Activated T-cell treated with anti-CD3 and anti-CD28 coated beads, Interleukin-2, amount 50 U/mL, for 48 hours (primary cell): ENCODE results near the gene ICAM2.
"Not testable (repeated sequence)": the region's sequence is repeated elsewhere in the genome, so short reads cannot be mapped to it uniquely, and the experiment has no call there.

ENCODE experiments used
- DNase-seq, 2 experiments: peaks; one replicate each; pipeline ENCODE4 v3.0.0-alpha.2; 2020

The ICAM2 gene

DNA sequence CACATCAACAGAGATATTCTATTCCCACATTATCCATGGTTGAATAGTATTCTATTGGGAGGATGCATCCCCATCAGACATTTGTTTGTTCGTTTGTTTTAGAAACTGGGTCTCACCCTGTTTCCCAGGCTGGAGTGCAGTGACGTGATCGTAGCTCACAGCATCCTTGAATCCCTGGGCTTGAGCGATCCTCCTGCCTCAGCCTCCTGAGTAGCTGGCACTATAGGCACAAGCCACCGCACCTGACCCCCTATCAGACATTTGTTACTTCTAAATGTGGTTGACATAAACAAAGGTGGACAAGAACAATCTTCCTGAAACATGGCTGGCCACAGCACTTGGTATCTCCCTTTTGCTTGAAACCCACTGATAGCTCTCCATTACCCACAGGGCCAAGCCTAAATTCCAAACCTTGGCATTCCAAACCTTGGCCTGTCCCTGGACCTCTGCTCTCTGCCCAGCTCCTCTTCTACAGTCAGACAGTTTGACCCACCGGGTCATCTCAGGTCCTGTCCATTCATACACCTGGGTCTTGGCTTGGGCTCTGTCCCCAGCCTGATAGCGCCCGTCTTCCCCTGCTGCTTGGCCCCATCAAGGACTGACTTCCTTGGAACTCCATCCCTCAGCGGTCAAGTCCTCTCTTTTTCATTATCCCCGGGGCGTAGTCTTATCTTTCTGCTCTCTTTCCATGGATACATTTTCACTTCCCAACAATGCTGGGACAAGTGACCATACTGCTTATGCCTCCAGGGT lies 23.8 kb downstream of the ICAM2 start:
- no peak for DNase-seq

DNA sequence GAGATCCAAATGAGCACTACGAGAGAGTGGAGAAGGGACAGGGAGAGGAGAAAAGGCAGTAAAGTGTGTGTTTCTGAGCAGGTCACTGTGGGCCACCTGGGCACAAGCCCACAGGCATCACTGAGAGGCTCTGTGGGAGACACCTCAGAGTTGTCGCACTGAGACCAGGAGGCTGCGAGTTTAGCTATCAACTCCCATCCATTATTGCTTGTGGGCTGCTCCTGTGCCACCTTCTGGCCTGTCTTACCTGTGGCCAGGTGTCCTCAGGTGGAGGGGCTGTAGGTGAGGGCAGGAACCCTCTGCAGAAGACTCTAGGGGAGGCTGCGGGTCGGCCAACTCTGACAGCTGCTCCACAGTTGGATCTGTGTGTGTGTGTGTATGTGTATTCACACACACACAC lies 24.8 kb downstream of the ICAM2 start:
- no peak for DNase-seq

DNA sequence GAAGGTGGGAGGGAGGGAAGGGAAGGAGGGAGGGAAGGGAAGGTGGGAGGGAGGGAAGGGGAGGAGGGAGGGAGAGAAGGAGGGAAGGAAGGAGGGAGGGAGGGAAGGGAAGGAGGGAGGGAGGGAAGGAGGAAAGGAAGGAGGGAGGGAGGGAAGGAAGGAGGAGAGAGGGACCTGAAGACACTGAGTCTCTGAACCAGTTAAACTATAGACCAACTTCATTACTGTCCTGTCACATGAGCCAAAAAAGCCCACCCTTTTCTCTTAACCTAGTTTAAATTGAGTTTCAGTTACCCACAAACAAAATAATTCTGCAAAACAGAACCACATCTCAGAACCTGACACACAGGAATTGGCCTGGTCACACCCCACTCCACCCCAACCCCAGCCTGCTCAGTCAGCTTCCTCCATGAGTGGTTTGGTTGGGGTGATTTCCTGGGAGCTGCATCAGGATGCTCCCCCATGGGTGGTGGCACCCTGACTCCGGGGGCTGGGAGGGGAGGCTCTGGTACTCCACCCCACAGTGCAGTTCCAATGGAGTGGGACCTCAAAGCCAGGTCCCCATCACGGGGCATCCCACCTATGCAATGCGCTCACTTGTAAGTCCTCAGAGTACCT lies 27.0 kb downstream of the ICAM2 start:
- DNase-seq, result no peak

DNA sequence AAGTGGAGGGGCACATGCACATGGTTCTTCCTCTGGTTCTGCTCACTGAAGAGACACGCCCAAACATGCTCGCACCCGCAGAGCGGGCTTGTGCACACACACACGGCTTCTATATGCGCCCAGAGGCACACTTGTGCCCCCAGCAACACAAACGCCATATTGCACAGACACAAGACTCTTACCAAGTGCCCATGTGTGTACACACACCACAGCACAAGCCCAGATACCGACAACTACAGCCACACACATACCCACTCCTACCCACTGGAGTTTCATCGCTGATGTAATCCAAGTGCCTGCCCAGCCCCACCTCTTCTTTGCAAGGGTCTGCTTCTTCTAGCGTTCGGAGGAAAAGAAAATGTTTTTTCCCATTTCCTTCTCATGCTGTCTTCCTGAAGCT lies 28.8 kb downstream of the ICAM2 start:
- DNase-seq, result no peak

DNA sequence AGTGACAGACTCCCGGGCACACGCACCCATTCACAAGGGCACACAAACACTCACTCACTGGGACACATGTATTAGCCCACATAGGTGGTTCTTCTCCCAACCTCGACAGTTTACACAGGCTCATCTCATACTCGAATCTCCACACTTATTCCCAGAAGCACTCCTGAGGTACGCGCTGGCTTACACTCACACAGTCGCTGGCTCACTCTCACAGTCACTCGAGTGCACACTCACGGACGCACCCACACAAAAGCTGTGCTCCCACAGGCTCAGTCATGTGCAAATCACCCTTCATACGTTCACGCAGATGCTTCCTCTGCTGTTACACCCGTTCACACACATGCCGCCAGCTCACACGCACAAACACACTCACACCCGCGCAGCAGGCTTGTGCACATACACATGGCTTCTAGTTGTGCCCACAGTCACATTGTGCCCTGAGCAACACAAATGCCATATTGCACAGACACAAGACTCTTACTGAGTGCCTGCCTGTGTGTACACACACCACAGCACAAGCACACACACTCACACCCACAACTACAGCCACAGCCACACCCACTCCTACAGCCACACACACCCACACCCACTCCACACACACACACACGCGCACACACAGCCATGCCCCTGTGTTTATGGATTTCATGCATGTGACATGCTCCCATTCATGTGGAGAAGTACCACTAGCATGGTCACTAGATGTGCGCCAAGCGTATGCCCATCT lies 30.6 kb downstream of the ICAM2 start:
- DNase-seq, result no peak

DNA sequence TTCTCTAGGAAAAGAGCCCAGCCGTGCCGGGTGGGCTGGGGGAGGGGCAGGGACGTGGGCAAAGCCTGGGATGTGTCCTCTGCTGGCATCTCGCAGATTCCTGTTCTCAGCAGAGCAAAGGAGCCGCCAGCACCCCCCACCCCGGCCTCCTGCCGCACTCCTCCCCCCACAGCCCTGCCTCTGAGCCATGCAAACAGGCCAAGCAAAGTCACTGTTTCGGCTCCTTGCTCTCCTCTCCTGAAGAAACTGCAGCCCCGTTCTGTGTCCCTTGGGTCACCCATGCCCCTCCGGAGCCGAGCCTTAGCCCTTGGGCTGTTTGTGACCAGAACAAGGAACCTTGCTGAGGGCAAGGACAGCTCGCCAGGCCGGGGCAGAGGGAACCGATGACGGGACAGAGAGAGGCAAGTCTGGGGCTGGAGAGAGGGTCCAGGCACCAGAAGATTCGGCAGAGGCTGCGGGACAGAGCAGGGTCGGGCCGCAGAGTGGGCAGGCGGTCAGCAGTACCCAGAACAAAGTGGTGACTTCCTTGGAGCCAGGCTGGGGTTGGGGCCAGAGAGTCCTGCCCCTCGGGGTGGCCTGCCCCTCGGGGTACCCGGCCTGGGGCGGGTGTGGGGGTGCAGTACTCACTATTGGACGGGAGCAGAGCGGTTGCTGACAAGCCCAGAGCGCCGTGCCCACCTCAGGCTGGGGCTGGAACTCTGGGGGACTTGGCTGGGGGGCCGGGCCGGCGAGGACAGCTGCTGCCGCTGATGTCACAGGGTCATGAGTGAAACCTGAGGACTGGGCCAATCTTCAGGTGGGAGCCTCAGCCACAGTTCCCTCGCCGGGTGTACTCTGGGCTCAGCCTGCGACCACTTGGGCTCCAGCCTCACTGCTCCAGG lies 31.5 kb downstream of the ICAM2 start:
- no peak for DNase-seq

DNA sequence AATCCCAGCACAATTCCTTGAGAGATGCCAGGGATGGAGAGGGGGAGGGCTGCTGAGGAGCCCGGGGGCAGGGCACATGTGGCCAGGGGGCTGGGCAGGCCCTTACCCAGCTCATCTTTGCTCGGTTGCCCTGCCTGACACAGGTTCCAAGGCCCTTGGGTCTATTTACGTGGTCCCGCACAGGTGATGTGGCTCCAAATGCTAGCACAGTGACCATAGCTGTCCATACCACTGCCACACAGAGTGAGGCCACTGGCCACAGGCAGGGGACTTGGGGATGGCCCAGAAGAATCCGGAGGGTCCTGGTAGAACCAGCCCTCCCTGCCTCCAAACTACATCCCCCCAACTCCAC lies 32.3 kb downstream of the ICAM2 start:
- no peak for DNase-seq

DNA sequence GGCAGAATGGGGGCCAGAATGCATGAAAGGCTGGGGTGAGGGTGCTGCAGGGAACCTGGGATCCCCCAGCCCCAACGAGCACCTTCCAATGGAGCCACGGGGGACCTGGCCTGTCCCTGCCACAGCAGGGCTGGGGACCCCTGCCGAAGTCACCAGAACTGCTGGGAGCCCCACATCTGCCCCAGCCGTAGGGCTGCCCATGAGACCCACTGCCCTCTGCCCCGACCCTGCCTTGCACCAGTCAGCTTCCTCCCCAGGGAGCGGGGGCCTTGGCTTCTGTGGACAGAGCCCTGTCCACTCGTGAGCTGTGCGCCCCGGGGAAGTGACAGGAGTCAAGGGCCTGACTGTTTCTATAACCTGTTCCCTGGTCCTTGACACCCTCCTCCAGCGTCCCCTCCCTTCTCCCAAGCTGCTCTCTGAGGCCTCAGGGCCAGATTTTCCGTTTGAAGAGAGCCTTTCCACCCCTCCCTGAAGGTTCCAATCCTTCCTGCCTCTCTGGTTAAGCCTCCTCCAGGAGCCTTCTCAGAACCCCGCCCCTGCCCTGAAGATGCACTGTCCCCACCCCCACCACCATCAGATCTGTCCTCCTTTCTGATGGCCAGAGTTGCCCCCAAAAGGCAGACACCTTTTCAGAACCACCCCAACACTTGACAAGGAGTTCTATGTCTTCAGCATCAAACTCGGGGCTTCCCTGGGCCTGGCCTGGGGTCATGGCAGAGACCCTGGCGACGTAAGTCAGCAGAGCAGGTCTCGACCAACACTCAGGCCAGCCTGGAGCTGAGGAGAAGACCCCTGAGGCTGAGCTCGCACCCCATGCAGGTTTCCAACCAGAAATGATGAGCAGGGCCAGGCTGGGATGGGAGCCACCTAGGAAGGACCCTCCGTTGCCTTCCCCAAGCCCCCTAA lies 33.0 kb downstream of the ICAM2 start:
- no peak for DNase-seq

DNA sequence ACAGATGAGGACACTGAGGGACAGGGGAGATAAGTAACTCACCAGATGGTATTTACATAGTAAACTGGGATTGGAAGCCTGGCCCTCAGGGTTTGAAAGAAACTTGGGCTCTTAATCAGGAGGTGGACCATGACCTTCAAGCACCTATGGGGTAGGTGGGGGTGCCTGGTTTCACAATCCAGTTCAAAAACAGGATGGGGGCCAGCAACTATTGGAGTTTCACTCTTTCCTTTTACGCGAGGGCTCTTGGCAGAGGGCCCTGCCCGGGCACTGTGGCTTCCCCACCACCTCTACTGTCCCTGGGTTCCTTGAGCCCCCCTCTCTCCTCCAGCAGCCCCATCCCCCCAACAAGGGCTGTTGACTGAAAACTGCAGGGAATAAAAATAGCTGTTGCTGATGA lies 33.6 kb downstream of the ICAM2 start:
- DNase-seq, result no peak

DNA sequence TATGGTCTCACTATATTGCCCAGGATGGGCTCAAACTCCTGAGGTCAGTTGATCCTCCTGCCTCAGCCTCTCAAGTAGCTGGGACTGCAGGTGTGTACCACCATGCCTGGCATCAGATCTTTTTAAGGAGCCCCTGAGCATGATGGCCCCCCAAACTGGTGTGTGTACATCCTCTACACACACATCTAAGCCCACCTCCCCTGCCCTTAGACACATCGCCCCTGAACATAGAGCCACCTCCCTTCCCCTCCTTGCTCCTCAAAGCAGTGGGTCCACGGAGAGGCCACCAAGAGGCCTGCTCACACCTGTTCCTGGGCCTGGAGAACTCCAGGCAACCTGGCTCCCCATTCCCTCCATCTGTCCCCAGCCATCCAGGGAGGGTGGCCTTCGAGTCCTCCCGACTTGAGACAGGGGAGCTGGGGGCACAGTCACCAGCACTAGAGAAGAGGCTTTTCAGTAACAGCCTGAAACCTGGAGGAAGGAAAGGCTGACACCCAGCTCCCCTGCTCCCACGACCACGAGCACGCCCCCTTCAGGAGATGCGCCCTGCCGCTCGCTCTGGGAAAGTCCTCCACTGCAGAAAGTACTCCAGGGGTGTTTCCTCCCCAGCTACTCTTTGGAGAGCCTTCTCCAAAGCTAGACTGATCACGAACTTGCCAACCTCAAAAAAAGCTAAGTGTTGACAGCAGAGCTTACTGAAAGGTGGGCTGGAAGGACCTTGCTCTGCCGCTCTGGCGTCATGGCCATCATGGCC lies 34.9 kb downstream of the ICAM2 start:
- peak in 1 of 2 experiments; percentile 61 for DNase-seq

DNA sequence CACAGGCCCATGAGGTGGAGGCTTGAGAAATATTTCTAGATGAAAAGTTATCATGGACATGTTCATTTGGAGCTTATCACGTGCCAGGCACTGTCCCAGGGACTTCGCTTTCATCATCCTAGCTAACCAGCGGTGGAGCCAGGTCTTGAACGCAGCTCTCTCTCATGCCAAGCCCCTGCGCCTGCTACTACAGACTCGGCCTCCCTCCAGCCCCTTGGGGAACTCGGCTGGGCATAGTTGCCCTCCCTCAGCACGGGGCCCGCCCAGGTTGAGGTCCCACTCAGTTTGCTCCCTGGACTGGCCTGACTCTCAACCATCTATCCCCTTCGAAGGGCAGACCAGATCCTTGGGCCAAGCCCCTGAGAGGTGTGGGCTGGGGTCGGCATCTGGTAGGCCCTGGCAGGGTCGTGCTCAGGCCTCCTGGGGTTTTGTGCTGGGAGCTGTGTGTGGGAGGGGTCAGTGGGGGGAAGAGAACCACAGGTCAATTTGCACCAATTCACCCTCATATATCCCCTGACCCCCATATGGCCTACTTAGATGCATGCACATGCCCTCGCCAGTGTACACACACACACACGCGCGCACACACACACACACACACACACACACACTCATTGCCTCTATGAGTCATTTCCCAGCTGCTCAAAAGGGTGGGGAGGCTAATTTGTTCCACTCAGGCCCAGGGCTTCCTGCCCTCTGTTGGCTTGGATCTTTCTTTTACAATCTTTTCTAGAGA lies 35.6 kb downstream of the ICAM2 start:
- peak in 1 of 2 experiments; percentile 70 for DNase-seq

DNA sequence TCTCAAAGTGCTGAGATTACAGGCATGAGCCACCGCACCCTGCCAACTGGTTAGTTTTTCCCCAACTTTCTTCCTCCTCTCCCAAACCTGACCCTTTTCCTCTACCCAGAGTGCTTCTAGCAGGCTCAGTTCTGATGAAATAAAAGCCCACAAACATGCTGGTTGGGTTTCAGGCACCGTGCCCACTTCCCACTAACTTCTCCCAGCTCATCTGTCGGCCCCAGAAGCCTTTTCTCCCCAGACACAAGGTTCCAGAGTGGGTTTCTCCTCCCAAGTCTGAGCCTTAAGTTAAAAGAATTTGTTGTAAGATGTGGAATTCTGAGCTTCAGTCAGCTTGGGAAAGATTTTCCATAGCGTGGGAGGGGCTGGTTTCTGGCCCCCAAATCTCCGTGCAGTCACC lies 36.2 kb downstream of the ICAM2 start:
- DNase-seq, result no peak

DNA sequence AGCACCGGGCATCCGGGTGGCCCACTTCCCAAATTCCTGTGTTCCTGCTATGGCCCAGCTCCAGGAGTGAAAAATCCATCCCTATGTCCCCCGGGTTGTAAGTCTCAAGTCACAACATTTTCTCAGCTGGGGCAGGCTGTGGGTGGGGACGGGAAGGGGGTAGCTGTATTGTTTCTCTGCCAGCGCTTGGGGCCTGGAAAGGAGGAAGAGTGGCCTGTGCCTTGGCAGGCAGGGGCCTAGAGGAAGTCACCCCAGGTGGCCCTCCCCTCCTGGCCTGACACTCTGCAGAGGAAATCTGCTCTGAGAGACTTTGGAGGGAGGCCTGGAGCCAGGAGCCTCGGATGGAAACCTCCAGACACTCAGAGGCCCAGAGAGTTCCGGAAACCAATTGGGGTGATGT lies 37.1 kb downstream of the ICAM2 start:
- DNase-seq, result no peak

DNA sequence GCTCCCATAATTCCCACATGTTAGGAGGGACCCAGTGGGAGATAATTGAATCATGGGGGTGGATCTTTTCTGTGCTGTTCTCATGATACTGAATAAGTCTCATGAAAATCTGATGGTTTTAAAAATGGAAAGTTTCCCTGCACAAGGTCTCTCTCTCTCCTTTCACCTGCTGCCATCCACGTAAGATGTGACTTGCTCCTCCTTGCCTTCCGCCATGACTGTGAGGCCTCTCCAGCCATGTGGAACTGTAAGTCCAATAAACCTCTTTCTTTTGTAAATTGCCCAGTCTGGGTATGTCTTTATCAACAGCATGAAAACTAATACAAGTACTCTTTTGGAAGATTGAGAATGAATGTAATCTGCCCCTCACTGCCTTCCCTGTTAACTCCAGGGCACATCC lies 37.8 kb downstream of the ICAM2 start:
- not testable (repeated sequence) for DNase-seq

DNA sequence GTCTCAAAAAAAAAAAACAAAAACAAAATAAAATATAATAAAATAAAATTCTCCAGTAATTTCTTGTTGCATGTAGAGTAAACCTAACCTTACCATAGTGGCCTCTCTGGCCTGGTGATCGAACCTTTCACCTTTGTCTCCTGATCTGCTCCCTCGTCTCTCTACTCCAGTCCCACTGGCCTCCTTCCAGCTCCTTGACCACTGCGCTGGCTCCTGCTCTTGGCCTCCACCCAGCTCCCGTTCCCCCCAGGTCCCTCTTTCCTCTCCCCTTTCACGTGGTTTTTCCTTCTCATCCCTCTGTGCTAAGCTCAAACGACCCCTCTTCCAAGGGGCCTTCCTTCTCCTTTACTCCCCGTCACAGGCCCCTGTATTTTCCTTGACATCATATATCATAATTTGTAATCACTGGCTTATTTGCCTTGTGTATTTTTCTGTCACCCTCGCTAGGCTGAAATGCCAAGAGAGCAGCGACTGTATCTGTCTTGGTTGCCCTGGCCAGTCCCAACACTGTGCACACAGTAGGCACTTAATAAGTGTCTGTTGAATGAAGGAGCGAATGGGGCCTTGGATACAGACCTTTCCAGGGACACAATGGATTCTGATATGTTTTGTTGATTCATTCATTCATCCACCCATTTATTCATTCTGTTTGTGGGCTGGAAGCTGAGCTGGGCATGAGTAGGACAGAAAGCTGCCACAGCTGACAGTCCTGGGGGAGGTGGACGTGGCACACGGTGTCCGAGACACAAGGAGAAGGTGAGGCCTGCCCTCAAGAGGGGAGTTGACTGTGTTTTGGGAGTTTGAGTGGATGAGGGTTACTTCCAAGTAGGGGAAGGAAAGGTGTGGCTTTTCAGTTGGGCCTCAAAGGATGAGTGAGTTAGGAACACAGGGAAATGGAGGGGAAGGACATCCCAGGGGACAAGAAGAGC lies 41.9 kb downstream of the ICAM2 start:
- DNase-seq, result no peak

DNA sequence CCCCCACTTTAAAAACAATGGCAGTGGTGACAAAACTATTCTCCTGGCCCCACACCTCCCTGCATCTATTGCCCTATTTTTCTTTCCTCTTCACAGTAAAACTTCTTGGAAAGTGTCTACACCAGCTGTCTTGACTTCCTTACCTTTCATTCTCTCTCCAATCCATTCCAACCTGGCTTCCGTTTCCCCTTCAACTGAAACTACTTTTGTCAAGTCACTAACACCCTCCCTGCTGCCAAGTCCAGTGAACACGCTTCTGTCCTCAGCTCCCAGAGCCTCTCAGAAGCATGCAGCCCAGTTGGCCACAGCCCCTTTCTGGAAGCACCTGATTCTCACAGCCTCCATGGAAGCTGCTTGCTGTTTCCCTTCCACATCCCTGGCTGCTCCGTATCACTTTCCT lies 43.7 kb downstream of the ICAM2 start:
- no peak for DNase-seq

DNA sequence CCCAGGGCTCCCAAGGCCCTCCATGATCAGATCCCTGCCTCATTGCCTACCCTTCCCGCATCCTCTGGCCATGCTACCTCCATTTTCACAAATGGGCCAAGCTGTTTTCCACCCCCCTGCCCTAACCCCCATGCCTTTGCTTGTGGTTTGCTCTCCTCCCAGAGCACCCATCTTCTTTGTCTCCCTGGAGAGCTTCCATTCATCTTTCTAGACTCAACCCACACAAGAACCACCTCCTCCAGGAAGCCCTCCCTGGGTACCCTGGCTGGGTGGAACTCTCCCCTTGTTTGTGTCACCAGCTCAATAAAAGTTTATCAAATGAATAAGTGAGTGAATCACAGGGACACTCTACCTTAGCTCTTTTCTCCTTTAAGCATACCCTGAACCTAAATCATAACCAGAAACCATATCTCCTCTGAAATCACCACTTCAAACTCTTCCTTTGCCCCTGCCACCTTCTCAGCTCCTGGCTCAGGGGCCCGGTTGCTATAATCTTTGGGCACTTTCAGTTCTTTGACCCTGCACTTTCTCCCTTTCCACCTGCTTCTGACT lies 44.8 kb downstream of the ICAM2 start:
- DNase-seq, result no peak

DNA sequence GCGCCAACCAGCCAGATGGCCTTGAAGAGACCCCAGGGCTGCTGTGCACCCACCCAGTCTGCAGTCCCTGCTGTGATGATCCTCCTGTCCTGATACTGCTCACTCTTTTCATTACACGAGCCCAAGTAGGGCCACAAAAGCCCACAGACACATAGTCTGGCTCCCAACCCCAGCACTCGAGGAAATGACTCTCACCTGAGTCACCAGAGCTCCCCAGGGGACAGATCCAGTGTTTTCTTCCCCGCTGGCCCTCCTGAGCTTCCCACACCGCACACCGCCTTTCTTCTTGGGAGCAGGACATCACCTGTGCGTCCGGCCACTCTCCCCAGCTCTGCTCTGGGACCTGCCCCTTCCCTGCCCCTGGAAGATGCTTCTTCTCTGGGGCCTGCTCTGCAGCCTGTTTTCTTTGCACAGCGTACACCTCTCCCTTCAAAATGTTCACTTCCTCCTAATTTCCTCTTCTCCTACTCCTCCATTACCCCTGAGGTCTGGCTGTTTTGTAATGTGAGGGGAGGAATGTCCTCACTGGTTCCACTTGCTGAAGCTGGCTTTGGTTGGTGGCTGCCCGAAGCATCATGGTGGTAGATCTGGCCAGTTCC lies 45.7 kb downstream of the ICAM2 start:
- DNase-seq, result peak in 1 of 2 experiments; percentile 32
